ENCODE results near the gene SPRYD4. TPM values are rescaled to one million over a fixed set of nuclear protein-coding genes. Genes with fewer than 3 reads are reported as not detected.
"Not testable (repeated sequence)": the region's sequence is repeated elsewhere in the genome, so short reads cannot be mapped to it uniquely, and the experiment has no call there.

Gene SPRYD4
- total RNA-seq, 1 experiment from 2014 or later, result 4.4 TPM

- no peak for DNase-seq (ENCODE audit: low spot score)
These were observed 7.8 kb downstream of the SPRYD4 start for GRCh38 chr12:56476143-56476542.

GRCh38 chr12:56476972-56477432 is 8.6 kb downstream of the SPRYD4 start:
- DNase-seq (ENCODE audit: low spot score), result no peak

GRCh38 chr12:56477521-56478225 is 9.3 kb downstream of the SPRYD4 start:
- DNase-seq (ENCODE audit: low spot score), result no peak

GRCh38 chr12:56479625-56480024 is 11.2 kb downstream of the SPRYD4 start:
- DNase-seq (ENCODE audit: low spot score), result no peak

- no peak for DNase-seq (ENCODE audit: low spot score)
These were observed 16.2 kb downstream of the SPRYD4 start for GRCh38 chr12:56484566-56484965.

- DNase-seq (ENCODE audit: low spot score), result no peak
These were observed 18.3 kb downstream of the SPRYD4 start for GRCh38 chr12:56486694-56487093.

GRCh38 chr12:56487448-56488040 is 19.2 kb downstream of the SPRYD4 start:
- peak; percentile 54 for DNase-seq (ENCODE audit: low spot score)

GRCh38 chr12:56488041-56488955 is 19.9 kb downstream of the SPRYD4 start, which contains the start of gene GLS2:
Gene GLS2, minus strand, starts transcription at chr12:56488161. Its CDS starts 43 bp downstream, at chr12:56488118.
- DNase-seq (ENCODE audit: low spot score), result peak; percentile 82

- no peak for DNase-seq (ENCODE audit: low spot score)
These were observed 22.0 kb downstream of the SPRYD4 start for GRCh38 chr12:56490360-56490759.

- not testable (repeated sequence) for DNase-seq (ENCODE audit: low spot score)
These were observed 25.2 kb downstream of the SPRYD4 start for GRCh38 chr12:56493409-56494105.

GRCh38 chr12:56494106-56494415 is 25.7 kb downstream of the SPRYD4 start:
- not testable (repeated sequence) for DNase-seq (ENCODE audit: low spot score)

- DNase-seq (ENCODE audit: low spot score), result not testable (repeated sequence)
These were observed 26.1 kb downstream of the SPRYD4 start for GRCh38 chr12:56494481-56494880.

- not testable (repeated sequence) for DNase-seq (ENCODE audit: low spot score)
These were observed 28.3 kb downstream of the SPRYD4 start for GRCh38 chr12:56496704-56497103.

- not testable (repeated sequence) for DNase-seq (ENCODE audit: low spot score)
These were observed 29.9 kb downstream of the SPRYD4 start for GRCh38 chr12:56498126-56498902.

GRCh38 chr12:56499452-56499851 is 31.1 kb downstream of the SPRYD4 start:
- not testable (repeated sequence) for DNase-seq (ENCODE audit: low spot score)

GRCh38 chr12:56499879-56500278 is 31.5 kb downstream of the SPRYD4 start:
- DNase-seq (ENCODE audit: low spot score), result not testable (repeated sequence)

GRCh38 chr12:56510786-56511185 is 42.4 kb downstream of the SPRYD4 start:
- DNase-seq (ENCODE audit: low spot score), result no peak

GRCh38 chr12:56514014-56514318 is 45.6 kb downstream of the SPRYD4 start:
- DNase-seq (ENCODE audit: low spot score), result not testable (repeated sequence)

GRCh38 chr12:56517854-56518253 is 49.5 kb downstream of the SPRYD4 start:
- DNase-seq (ENCODE audit: low spot score), result peak; percentile 73

- peak; percentile 69 for DNase-seq (ENCODE audit: low spot score)
These were observed 50.2 kb downstream of the SPRYD4 start for GRCh38 chr12:56518570-56518969.

- no peak for DNase-seq (ENCODE audit: low spot score)
These were observed 51.7 kb downstream of the SPRYD4 start for GRCh38 chr12:56520048-56520447.
